ENCODE measurements around the gene COL8A2. TPM values are rescaled to one million over a fixed set of nuclear protein-coding genes. Genes with fewer than 3 reads are reported as not detected.

The COL8A2 gene
- total RNA-seq, 1 donor from 2014 or later, result 0.41 TPM

GRCh38 chr1:36137776-36138175 is 12.8 kb upstream of the COL8A2 start:
- DNase-seq (ENCODE audit: extremely low read depth, low read depth, low spot score), result no peak

- DNase-seq (ENCODE audit: extremely low read depth, low read depth, low spot score), result no peak
Measured at GRCh38 chr1:36137226-36137625, 12.2 kb upstream of the COL8A2 start.

GRCh38 chr1:36136535-36136934 is 11.5 kb upstream of the COL8A2 start:
- DNase-seq (ENCODE audit: extremely low read depth, low read depth, low spot score), result no peak

- no peak for DNase-seq (ENCODE audit: extremely low read depth, low read depth, low spot score)
Measured at GRCh38 chr1:36135796-36136195, 10.8 kb upstream of the COL8A2 start.

- DNase-seq (ENCODE audit: extremely low read depth, low read depth, low spot score), result no peak
Measured at GRCh38 chr1:36135330-36135667, 10.3 kb upstream of the COL8A2 start.

- no peak for DNase-seq (ENCODE audit: extremely low read depth, low read depth, low spot score)
Measured at GRCh38 chr1:36134505-36135329, 9.7 kb upstream of the COL8A2 start.

- DNase-seq (ENCODE audit: extremely low read depth, low read depth, low spot score), result no peak
Measured at GRCh38 chr1:36134031-36134430, 9.0 kb upstream of the COL8A2 start.

GRCh38 chr1:36133484-36133883 is 8.5 kb upstream of the COL8A2 start:
- no peak for DNase-seq (ENCODE audit: extremely low read depth, low read depth, low spot score)

- no peak for DNase-seq (ENCODE audit: extremely low read depth, low read depth, low spot score)
Measured at GRCh38 chr1:36132029-36132428, 7.0 kb upstream of the COL8A2 start.

GRCh38 chr1:36128905-36129206 is 3.8 kb upstream of the COL8A2 start:
- no peak for DNase-seq (ENCODE audit: extremely low read depth, low read depth, low spot score)

GRCh38 chr1:36128126-36128904 is 3.3 kb upstream of the COL8A2 start:
- DNase-seq (ENCODE audit: extremely low read depth, low read depth, low spot score), result no peak

- DNase-seq (ENCODE audit: extremely low read depth, low read depth, low spot score), result no peak
Measured at GRCh38 chr1:36126797-36127500, 1.9 kb upstream of the COL8A2 start.

GRCh38 chr1:36126005-36126716 is 1.1 kb upstream of the COL8A2 start:
- no peak for DNase-seq (ENCODE audit: extremely low read depth, low read depth, low spot score)

GRCh38 chr1:36124404-36125128 is 456 bp downstream of the COL8A2 start:
- DNase-seq (ENCODE audit: extremely low read depth, low read depth, low spot score), result no peak

GRCh38 chr1:36123356-36123755 is 1.7 kb downstream of the COL8A2 start:
- DNase-seq (ENCODE audit: extremely low read depth, low read depth, low spot score), result no peak

GRCh38 chr1:36122062-36123030 is 2.7 kb downstream of the COL8A2 start:
- no peak for DNase-seq (ENCODE audit: extremely low read depth, low read depth, low spot score)

- DNase-seq (ENCODE audit: extremely low read depth, low read depth, low spot score), result no peak
Measured at GRCh38 chr1:36119456-36119855, 5.6 kb downstream of the COL8A2 start.

- no peak for DNase-seq (ENCODE audit: extremely low read depth, low read depth, low spot score)
Measured at GRCh38 chr1:36118447-36119204, 6.4 kb downstream of the COL8A2 start.

GRCh38 chr1:36116901-36117300 is 8.1 kb downstream of the COL8A2 start:
- no peak for DNase-seq (ENCODE audit: extremely low read depth, low read depth, low spot score)
